ENCODE results near the gene FUBP3.

FUBP3 gene

DNA sequence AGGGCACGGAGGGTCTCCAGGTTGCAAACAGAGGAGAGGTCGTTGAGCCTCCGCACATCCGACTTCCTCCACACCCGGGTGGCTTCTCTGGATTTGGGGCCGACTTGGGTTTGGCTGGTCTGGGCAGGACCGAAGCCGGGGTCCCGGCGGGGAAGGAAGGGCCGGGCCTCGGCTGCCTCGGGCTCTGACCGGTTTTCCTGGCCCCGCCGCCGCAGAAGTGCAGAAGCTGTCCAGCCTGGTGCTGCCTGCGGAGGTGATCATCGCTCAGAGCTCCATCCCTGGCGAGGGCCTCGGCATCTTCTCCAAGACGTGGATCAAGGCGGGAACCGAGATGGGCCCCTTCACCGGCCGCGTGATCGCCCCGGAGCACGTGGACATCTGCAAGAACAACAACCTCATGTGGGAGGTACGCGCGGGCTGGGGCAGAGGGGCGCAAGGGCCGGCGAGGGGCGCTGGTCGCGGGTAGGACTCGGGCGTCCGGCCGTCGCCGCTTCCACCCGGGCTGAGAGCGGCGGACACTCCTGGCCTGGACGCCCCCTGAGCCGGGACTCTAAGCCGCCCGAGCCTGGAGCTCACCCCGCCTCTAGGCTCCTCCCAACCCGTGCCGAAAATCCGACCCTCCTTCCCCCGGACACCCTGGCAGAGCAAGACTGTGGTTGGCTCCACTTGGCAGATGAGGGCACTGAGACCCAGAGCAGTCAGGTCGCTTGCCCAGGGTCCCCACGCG lies 87.2 kb downstream of the FUBP3 start:
- no peak for DNase-seq (ENCODE audit: extremely low spot score)
- CTCF ChIA-PET: interaction anchor here (1.0 to 1.3 kb wide), 4 partner anchors 15 to 430 kb away, joined by 3 read pairs; no protein-coding TSS in a partner anchor
- POLR2A ChIA-PET: no interaction called here
- TF ChIP-seq, protein P1, sequence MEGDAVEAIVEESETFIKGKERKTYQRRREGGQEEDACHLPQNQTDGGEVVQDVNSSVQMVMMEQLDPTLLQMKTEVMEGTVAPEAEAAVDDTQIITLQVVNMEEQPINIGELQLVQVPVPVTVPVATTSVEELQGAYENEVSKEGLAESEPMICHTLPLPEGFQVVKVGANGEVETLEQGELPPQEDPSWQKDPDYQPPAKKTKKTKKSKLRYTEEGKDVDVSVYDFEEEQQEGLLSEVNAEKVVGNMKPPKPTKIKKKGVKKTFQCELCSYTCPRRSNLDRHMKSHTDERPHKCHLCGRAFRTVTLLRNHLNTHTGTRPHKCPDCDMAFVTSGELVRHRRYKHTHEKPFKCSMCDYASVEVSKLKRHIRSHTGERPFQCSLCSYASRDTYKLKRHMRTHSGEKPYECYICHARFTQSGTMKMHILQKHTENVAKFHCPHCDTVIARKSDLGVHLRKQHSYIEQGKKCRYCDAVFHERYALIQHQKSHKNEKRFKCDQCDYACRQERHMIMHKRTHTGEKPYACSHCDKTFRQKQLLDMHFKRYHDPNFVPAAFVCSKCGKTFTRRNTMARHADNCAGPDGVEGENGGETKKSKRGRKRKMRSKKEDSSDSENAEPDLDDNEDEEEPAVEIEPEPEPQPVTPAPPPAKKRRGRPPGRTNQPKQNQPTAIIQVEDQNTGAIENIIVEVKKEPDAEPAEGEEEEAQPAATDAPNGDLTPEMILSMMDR (IDR thresholded peaks at IDR 0.05; ENCODE audit: control extremely low read depth, extremely low read depth, low read depth, missing control alignments): no peak

- CTCF ChIA-PET: interaction anchor here (1.3 kb wide), 1 partner anchor 17 kb away, joined by 3 read pairs; no protein-coding TSS in a partner anchor
These were observed 87.7 kb downstream of the FUBP3 start for GRCh38 chr9:130667120-130667435.

GRCh38 chr9:130668196-130668595 lies 88.8 kb downstream of the FUBP3 start:
- DNase-seq (ENCODE audit: extremely low spot score): no peak
- ChIA-PET CTCF (interaction anchor here (1.0 to 1.3 kb wide), 3 partner anchors 14 to 208 kb away, joined by 3 read pairs; no protein-coding TSS in a partner anchor), POLR2A (no interaction called here)
- TF ChIP-seq, protein P1 (IDR thresholded peaks at IDR 0.05; ENCODE audit: control extremely low read depth, extremely low read depth, low read depth, missing control alignments): no peak

More at GRCh38 chr9:130667120-130667435, 87.7 kb downstream of the FUBP3 start:
- TF ChIP-seq, protein P1 (IDR thresholded peaks at IDR 0.05; ENCODE audit: control extremely low read depth, extremely low read depth, low read depth, missing control alignments): no peak
- no peak for DNase-seq (ENCODE audit: extremely low spot score)
- POLR2A ChIA-PET: no interaction called here

DNA sequence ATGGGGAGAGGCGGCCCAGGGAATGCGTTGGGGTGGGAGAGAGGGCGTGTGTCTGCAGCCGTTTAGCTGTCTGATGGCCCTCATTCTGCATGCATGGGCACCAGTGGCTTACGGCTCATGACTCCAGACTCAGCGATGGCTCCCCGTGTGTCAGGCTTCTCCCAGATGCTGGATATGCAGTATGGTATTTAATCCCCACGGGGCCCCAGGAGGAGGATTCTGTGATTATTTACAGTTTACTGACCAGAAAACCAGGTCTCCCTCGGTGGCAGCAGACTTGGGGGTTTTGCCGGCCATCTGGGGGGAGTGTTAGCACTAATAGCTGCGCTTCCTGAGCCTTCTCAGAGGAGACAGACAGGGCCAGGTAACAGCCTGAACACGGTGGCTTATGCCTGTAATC lies 89.3 kb downstream of the FUBP3 start:
- TF ChIP-seq, protein P1 (IDR thresholded peaks at IDR 0.05; ENCODE audit: control extremely low read depth, extremely low read depth, low read depth, missing control alignments): no peak
- DNase-seq (ENCODE audit: extremely low spot score): no peak
- CTCF ChIA-PET: interaction anchor here (1.0 to 1.3 kb wide), 4 partner anchors 13 to 209 kb away, joined by 3 read pairs; no protein-coding TSS in a partner anchor
- POLR2A ChIA-PET: no interaction called here

DNA sequence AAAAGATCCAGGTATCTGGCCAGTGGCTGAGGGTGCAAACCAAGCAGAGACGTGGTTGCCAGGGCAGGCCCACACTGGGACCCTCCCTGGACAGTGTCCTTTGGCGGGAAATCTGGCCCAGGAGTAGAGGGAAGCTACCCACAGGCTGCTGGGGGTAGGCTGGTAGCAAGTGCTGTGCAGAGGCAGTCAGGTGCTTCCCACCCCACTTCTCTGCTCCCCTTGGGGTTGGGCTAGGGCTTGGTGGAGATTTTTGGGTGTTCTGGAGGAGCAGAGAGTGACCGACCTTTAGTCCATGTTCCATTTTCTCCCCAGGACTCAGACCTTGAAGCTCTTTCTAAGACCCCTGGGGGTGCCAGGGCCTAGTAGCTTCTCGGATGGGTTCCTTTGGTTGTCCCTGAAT lies 90.6 kb downstream of the FUBP3 start:
- TF ChIP-seq, protein P1 (IDR thresholded peaks at IDR 0.05; ENCODE audit: control extremely low read depth, extremely low read depth, low read depth, missing control alignments): no peak
- ChIA-PET CTCF (interaction anchor here (1.1 to 1.9 kb wide), 3 partner anchors 13 to 209 kb away, joined by 3 to 6 read pairs (median 5); no protein-coding TSS in a partner anchor), POLR2A (no interaction called here)
- DNase-seq (ENCODE audit: extremely low spot score): no peak

- POLR2A ChIA-PET: no interaction called here
- DNase-seq (ENCODE audit: extremely low spot score): no peak
- TF ChIP-seq, protein P1 (IDR thresholded peaks at IDR 0.05; ENCODE audit: control extremely low read depth, extremely low read depth, low read depth, missing control alignments): no peak
- CTCF ChIA-PET: interaction anchor here (1.9 kb wide), 1 partner anchor 12 kb away, joined by 6 read pairs; no protein-coding TSS in a partner anchor
These were observed 91.3 kb downstream of the FUBP3 start for GRCh38 chr9:130670644-130671043.
